H4 (cell line): ENCODE data around the gene FMC1. TPM values are rescaled to one million over a fixed set of nuclear protein-coding genes. Genes with fewer than 3 reads are reported as not detected.

ENCODE experiments used
- DNase-seq: peaks from one replicate; pipeline ENCODE4 v3.0.0-alpha.2; 2015; ENCODE audit warnings: low spot score
- total RNA-seq: library from RNA; depleted of rRNA; stranded (reverse); fragments of >200 nt; shearing (Covaris generic); gene quantifications from 2 replicates; pipeline ENCODE4 v1.2.3, GENCODE V29; 2014; rRNA removed

Gene FMC1
- total RNA-seq, 1 experiment from 2014 or later, result 21.0 TPM

- no peak for DNase-seq
These were observed 33.1 kb downstream of the FMC1 start for GRCh38 chr7:139374246-139374645.

- no peak for DNase-seq
These were observed 41.3 kb downstream of the FMC1 start for GRCh38 chr7:139382439-139382838.

- DNase-seq, result no peak
These were observed 43.5 kb downstream of the FMC1 start for GRCh38 chr7:139384611-139385010.

GRCh38 chr7:139387594-139387993, 46.5 kb downstream of the FMC1 start:
- DNase-seq, result no peak

GRCh38 chr7:139389091-139389490, 48.0 kb downstream of the FMC1 start:
- DNase-seq, result no peak

- no peak for DNase-seq
These were observed 48.6 kb downstream of the FMC1 start for GRCh38 chr7:139389774-139390173.

- DNase-seq, result no peak
These were observed 52.6 kb downstream of the FMC1 start for GRCh38 chr7:139393621-139394211.

GRCh38 chr7:139394540-139394939, 53.4 kb downstream of the FMC1 start:
- no peak for DNase-seq

Other genes with a start within 250 kb of the FMC1 start
- 26.2 and 28.8 TPM in 2 replicates for gene ZC3HAV1, start 231.6 kb upstream of the FMC1 start, total RNA-seq
- gene UBN2, start 110.1 kb upstream of the FMC1 start, total RNA-seq, result 2.3 and 3.3 TPM in 2 replicates
- gene LUC7L2, start 18.6 kb downstream of the FMC1 start, total RNA-seq, result 45.9 and 61.2 TPM in 2 replicates
- not detected in 2 replicates for gene KLRG2, start 142.3 kb downstream of the FMC1 start, total RNA-seq
- gene CLEC2L, start 182.3 kb downstream of the FMC1 start, total RNA-seq, result 0.08 TPM in 1 of 2 replicates, not detected in the other